Stomach (tissue), 9 donors: Measurements from ENCODE around the gene MFGE8. TPM values are rescaled to one million over a fixed set of nuclear protein-coding genes. Genes with fewer than 3 reads are reported as not detected.

Source experiments
- DNase-seq, 2 donors: peaks; one replicate each; pipeline versions ENCODE4 v3.0.0 to v3.0.0-alpha.2; 2013 to 2019
- H3K27ac ChIP-seq, 5 donors: fragments of 200-600 bp in 4 of 5; sonication (generic) in 4 of 5; one replicate each; pipeline ENCODE4 v1.5.1; 2013 to 2019; ENCODE audit warnings: mild to moderate bottlenecking in 1 of 5, moderate library complexity in 1 of 5
- H3K27me3 ChIP-seq, 3 donors: fragments of 200-600 bp; sonication (generic); one replicate each; pipeline ENCODE4 v1.5.1; 2017 to 2019; ENCODE audit warnings: mixed run types in 1 of 3
- H3K36me3 ChIP-seq, 4 donors: fragments of 200-600 bp; sonication (generic); 1 replicate in 3 of 4; 2 replicates in 1 of 4; pipeline ENCODE4 v1.5.1; 2016 to 2019
- H3K4me1 ChIP-seq, 4 donors: fragments of 200-600 bp; sonication (generic); one replicate each; pipeline ENCODE4 v1.5.1; 2016 to 2019
- H3K4me3 ChIP-seq, 4 donors: fragments of 200-600 bp; sonication (generic) in 3 of 4; one replicate each; pipeline ENCODE4 v1.5.1; 2016 to 2019; ENCODE audit warnings: mild to moderate bottlenecking in 1 of 4
- H3K9me3 ChIP-seq, 4 donors: fragments of 200-600 bp; sonication (generic); one replicate each; pipeline ENCODE4 v1.5.1; 2016 to 2019
- CTCF ChIP-seq, 7 experiments: fragments of 450-650 bp in 4 of 7; fragments of 200-600 bp in 3 of 7; sonication (generic) in 3 of 7; IDR thresholded peaks; one replicate each; pipeline ENCODE4 v1.5.1; 2016 to 2019; ENCODE audit warnings: antibody characterized with exemption in 7 of 7, control low read depth in 2 of 7, mild to moderate bottlenecking in 1 of 7
- EP300 ChIP-seq: sonication (generic); formaldehyde crosslinking; IDR thresholded peaks from one replicate; pipeline ENCODE4 v1.6.1; 2017; ENCODE audit warnings: antibody characterized with exemption
- POLR2A ChIP-seq, 4 donors: fragments of 450-650 bp; IDR thresholded peaks; one replicate each; pipeline ENCODE4 v1.6.1; 2016; ENCODE audit warnings: antibody characterized with exemption in 4 of 4, control low read depth in 2 of 4, mild to moderate bottlenecking in 1 of 4, moderate library complexity in 1 of 4
- POLR2AphosphoS5 ChIP-seq, 3 donors: sonication (generic); formaldehyde crosslinking; IDR thresholded peaks; one replicate each; pipeline ENCODE4 v1.6.1; 2016; ENCODE audit warnings: antibody characterized with exemption in 3 of 3
- WGBS, 5 donors: extraction: QIAGEN DNeasy Blood & Tissue Kit in 3 of 5; methylation state at CpG; one replicate each; pipeline versions ENCODE4 v1.1.5 to v1.1.7; 2013 to 2018; 5-methylcytosine and 5-hydroxymethylcytosine counted together
- intact Hi-C: fragments of 100-400 bp; cut with DNase I; formaldehyde crosslinking; loops from one replicate; pipeline ENCODE4 v1.15.1; 2023; ENCODE audit warnings: low total_unique reads
- polyA plus RNA-seq, 3 donors: library from polyadenylated mRNA; stranded (reverse); fragments of 200-250 nt; gene quantifications; one replicate each; pipeline ENCODE4 v1.2.3, GENCODE V29; 2013
- total RNA-seq, 5 donors: library from RNA; depleted of rRNA; stranded (reverse); fragments of >200 nt; gene quantifications; one replicate each; pipeline versions ENCODE4 v1.1.0 to v1.2.3, GENCODE V29; 2014 to 2016
- donor health status: healthy with polysubstance abuse.
- donor health status: Bipolar disorder and iron deficiency.
- donor health status: healthy.

The MFGE8 gene
- total and polyA plus RNA-seq, 8 donors: 39.3 to 380 (median 68.3) TPM

GRCh38 chr15:88888719-88889118 lies 24.5 kb downstream of the MFGE8 start:
- TF ChIP-seq POLR2AphosphoS5 (IDR thresholded peaks at IDR 0.05): no peak
- no peak for TF ChIP-seq CTCF (IDR thresholded peaks at IDR 0.05)
- TF ChIP-seq EP300: no peak
- no peak for TF ChIP-seq POLR2A (IDR thresholded peaks at IDR 0.05)
- intact Hi-C loops: no loop called here
- WGBS, 5 donors: 85 to 94% (median 87%) methylated on average over 4 to 5 of the region's 5 CpGs
- H3K4me1 ChIP-seq: peaks cover 0 to 1% (median 0%) of the 10 kb centered on the region in 4 donors
- no peaks in the 10 kb centered on the region for H3K9me3 ChIP-seq
- no peak for DNase-seq
- peaks cover 0 to 13% (median 0%) of the 10 kb centered on the region in 3 donors for H3K27me3 ChIP-seq
- H3K4me3 ChIP-seq: no peak overlapping the region
- H3K36me3 ChIP-seq: no peaks in the 10 kb centered on the region
- H3K27ac ChIP-seq: no peak overlapping the region

DNA sequence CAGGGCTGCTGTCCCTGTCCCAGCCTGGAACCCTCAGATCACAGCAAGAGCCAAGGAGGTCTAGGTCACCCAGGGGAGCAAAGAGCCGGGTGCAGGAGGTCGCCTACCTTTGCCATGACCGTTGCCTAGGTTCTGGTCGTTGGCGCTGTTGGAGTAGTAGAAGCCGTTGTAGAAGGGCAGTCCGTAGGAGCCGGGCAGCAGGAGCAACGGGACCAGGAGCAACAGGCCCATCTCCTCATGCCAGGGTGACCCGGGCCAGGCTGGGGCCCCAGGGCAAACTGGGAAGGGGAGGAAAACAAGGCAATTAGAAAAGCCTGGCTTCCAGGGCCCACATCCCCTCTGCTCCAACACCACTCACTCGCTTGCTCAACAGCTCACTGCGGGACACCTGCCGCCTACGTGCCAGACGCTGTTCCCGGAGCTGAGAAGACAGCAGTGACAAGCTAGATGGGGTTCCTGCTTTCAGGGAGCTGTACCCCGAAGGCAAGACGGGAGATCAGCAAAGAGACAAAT lies 26.1 kb downstream of the MFGE8 start:
- DNase-seq: no peak
- Histone ChIP-seq H3K27me3 (no peaks in the 10 kb centered on the region), H3K4me1 (no peaks in the 10 kb centered on the region), H3K9me3 (no peaks in the 10 kb centered on the region), H3K27ac (no peak overlapping the region), H3K4me3 (no peak overlapping the region), H3K36me3 (no peaks in the 10 kb centered on the region)
- intact Hi-C loops: no loop called here
- no peak for TF ChIP-seq POLR2AphosphoS5 (IDR thresholded peaks at IDR 0.05)
- TF ChIP-seq EP300: no peak
- TF ChIP-seq CTCF (IDR thresholded peaks at IDR 0.05): no peak
- WGBS, 5 donors: 81 to 91% (median 90%) methylated on average over 18 of the region's 18 CpGs

DNA sequence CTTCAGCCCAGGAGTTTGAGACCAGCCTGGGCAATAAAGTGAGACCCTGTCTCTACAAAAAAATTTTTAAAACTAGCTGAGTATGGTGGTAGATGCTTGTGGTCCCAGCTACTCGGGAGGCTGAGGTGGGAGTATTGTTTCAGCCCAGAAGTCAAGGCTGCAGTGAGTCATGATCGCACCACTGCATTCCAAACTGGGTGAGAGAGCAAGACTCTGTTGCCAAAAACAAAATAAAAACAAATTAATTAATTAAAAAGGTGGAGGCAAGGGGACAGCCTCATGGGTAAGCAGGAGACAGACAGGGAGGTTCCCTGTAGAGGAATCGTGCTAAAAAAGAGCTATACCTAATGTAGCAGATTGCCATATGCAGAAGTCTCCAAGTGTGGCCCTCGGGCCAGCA lies 30.4 kb downstream of the MFGE8 start:
- no peak overlapping the region for H3K4me3 ChIP-seq
- intact Hi-C loops: no loop called here
- H3K36me3 ChIP-seq: no peaks in the 10 kb centered on the region
- 59 to 87% (median 84%) methylated on average over 4 of the region's 4 CpGs for WGBS, 5 donors
- no peaks in the 10 kb centered on the region for H3K9me3 ChIP-seq
- H3K27me3 ChIP-seq: peaks cover 0 to 4% (median 0%) of the 10 kb centered on the region in 3 donors
- no peak for TF ChIP-seq POLR2AphosphoS5 (IDR thresholded peaks at IDR 0.05)
- TF ChIP-seq EP300: no peak
- no peak for TF ChIP-seq POLR2A (IDR thresholded peaks at IDR 0.05)
- no peak for TF ChIP-seq CTCF (IDR thresholded peaks at IDR 0.05)
- no peaks in the 10 kb centered on the region for H3K4me1 ChIP-seq
- no peak overlapping the region for H3K27ac ChIP-seq
- no peak for DNase-seq

GRCh38 chr15:88881775-88882174 lies 31.4 kb downstream of the MFGE8 start:
- TF ChIP-seq EP300 (no peak), CTCF (IDR thresholded peaks at IDR 0.05) (no peak), POLR2A (IDR thresholded peaks at IDR 0.05) (no peak), POLR2AphosphoS5 (IDR thresholded peaks at IDR 0.05) (no peak)
- Histone ChIP-seq H3K36me3 (peaks cover 0 to 3% (median 0%) of the 10 kb centered on the region in 4 donors), H3K27me3 (peaks cover 0 to 4% (median 0%) of the 10 kb centered on the region in 3 donors), H3K4me1 (no peaks in the 10 kb centered on the region), H3K27ac (no peak overlapping the region), H3K9me3 (no peaks in the 10 kb centered on the region), H3K4me3 (no peak overlapping the region)
- intact Hi-C loops: no loop called here
- 91 to 96% (median 94%) methylated on average over 3 of the region's 3 CpGs for WGBS, 5 donors
- DNase-seq: no peak
